Measurements from ENCODE around the gene LTBP1. TPM values are rescaled to one million over a fixed set of nuclear protein-coding genes. Genes with fewer than 3 reads are reported as not detected.
"Not testable (repeated sequence)": the region's sequence is repeated elsewhere in the genome, so short reads cannot be mapped to it uniquely, and the experiment has no call there.

LTBP1 gene
- total RNA-seq, 1 experiment from 2014 or later, result 12.5 TPM

- TF ChIP-seq POLR2AphosphoS5 (IDR thresholded peaks at IDR 0.05; ENCODE audit: low read depth, low read length) (no peak), TCF7L2 (IDR thresholded peaks at IDR 0.05; ENCODE audit: low read depth, low read length) (no peak), CTCF (IDR thresholded peaks at IDR 0.05) (no peak), REST (IDR thresholded peaks at IDR 0.05; ENCODE audit: insufficient read depth in 1 of 2, low read depth in 2 of 2, low read length in 1 of 2) (no peak), SIN3A (IDR thresholded peaks at IDR 0.05; ENCODE audit: borderline replicate concordance, insufficient read depth, low read depth, low read length) (no peak)
- ATAC-seq, result no peak
- intact Hi-C loops (cut with micrococcal nuclease; ENCODE audit: unreplicated experiment), result no loop called here
- H3K36me3 ChIP-seq (ENCODE audit: control insufficient read depth, insufficient read depth, low read length), result no peaks in the 10 kb centered on the region
- H3K27me3 ChIP-seq (ENCODE audit: control insufficient read depth, insufficient read depth, low read length), result no peaks in the 10 kb centered on the region
- no peaks in the 10 kb centered on the region; the same call in 1 of the 2 replicates for H3K9me3 ChIP-seq (ENCODE audit: control insufficient read depth, insufficient read depth, low read depth, low read length)
- POLR2A ChIA-PET, result no interaction called here
- H3K4me1 ChIP-seq (ENCODE audit: control insufficient read depth, insufficient read depth, low read length), result no peaks in the 10 kb centered on the region
- no peak overlapping the region for H3K4me3 ChIP-seq (ENCODE audit: low read depth in 2 of 2, low read length in 2 of 2)
- BruUV-seq (replicated peaks), result no TSS peak
- H3K27ac ChIP-seq (ENCODE audit: low read length), result no peak overlapping the region
- CTCF ChIA-PET, result no interaction called here
- in situ Hi-C loops (cut with HindIII; ENCODE audit: low pct_unique_long_range_greater_than_20kb, low sequenced_read_pairs), result no loop called here
- no peak for DNase-seq (ENCODE audit: low read depth, low spot score)
Observed at GRCh38 chr2:32981612-32982011, 34.9 kb downstream of the LTBP1 start.

GRCh38 chr2:32983193-32983924 is 36.6 kb downstream of the LTBP1 start:
- H3K27me3 ChIP-seq (ENCODE audit: control insufficient read depth, insufficient read depth, low read length); H3K9me3 ChIP-seq (ENCODE audit: control insufficient read depth, insufficient read depth, low read depth, low read length); intact Hi-C loops (cut with micrococcal nuclease; ENCODE audit: unreplicated experiment); ATAC-seq; H3K27ac ChIP-seq (ENCODE audit: low read length); in situ Hi-C loops (cut with HindIII; ENCODE audit: low pct_unique_long_range_greater_than_20kb, low sequenced_read_pairs); H3K4me1 ChIP-seq (ENCODE audit: control insufficient read depth, insufficient read depth, low read length); DNase-seq (ENCODE audit: low read depth, low spot score); BruUV-seq (replicated peaks); H3K36me3 ChIP-seq (ENCODE audit: control insufficient read depth, insufficient read depth, low read length); CTCF ChIA-PET; H3K4me3 ChIP-seq (ENCODE audit: low read depth in 2 of 2, low read length in 2 of 2): not testable (repeated sequence)
- POLR2A ChIA-PET, result interaction anchor here (0.5 kb wide), 1 partner anchor 50 kb away, joined by 4 read pairs; no protein-coding TSS in a partner anchor

- no peak for ATAC-seq
- ChIA-PET CTCF (no interaction called here), POLR2A (no interaction called here)
- H3K27me3 ChIP-seq (ENCODE audit: control insufficient read depth, insufficient read depth, low read length), result no peaks in the 10 kb centered on the region
- BruUV-seq (replicated peaks), result no TSS peak
- no peak for TF ChIP-seq POLR2AphosphoS5 (IDR thresholded peaks at IDR 0.05; ENCODE audit: low read depth, low read length)
- TF ChIP-seq SIN3A (IDR thresholded peaks at IDR 0.05; ENCODE audit: borderline replicate concordance, insufficient read depth, low read depth, low read length), result no peak
- no peak for TF ChIP-seq REST (IDR thresholded peaks at IDR 0.05; ENCODE audit: insufficient read depth in 1 of 2, low read depth in 2 of 2, low read length in 1 of 2)
- no peak for TF ChIP-seq CTCF (IDR thresholded peaks at IDR 0.05)
- no peak for TF ChIP-seq TCF7L2 (IDR thresholded peaks at IDR 0.05; ENCODE audit: low read depth, low read length)
- intact Hi-C loops (cut with micrococcal nuclease; ENCODE audit: unreplicated experiment), result no loop called here
- H3K27ac ChIP-seq (ENCODE audit: low read length), result no peak overlapping the region
- no peaks in the 10 kb centered on the region for H3K9me3 ChIP-seq (ENCODE audit: control insufficient read depth, insufficient read depth, low read depth, low read length)
- no peaks in the 10 kb centered on the region for H3K4me1 ChIP-seq (ENCODE audit: control insufficient read depth, insufficient read depth, low read length)
- DNase-seq (ENCODE audit: low read depth, low spot score), result no peak
- in situ Hi-C loops (cut with HindIII; ENCODE audit: low pct_unique_long_range_greater_than_20kb, low sequenced_read_pairs), result no loop called here
- no peak overlapping the region for H3K4me3 ChIP-seq (ENCODE audit: low read depth in 2 of 2, low read length in 2 of 2)
- no peaks in the 10 kb centered on the region for H3K36me3 ChIP-seq (ENCODE audit: control insufficient read depth, insufficient read depth, low read length)
Observed at GRCh38 chr2:32986480-32986879, 39.7 kb downstream of the LTBP1 start.

All from Panc1 (cell line).